COLO668 (cell line): Measurements from ENCODE around the gene APBA1.

ENCODE experiments used
- DNase-seq: peaks from one replicate; lab custom pipeline; 2025; ENCODE audit not compliant: unreplicated experiment; lab: John Stamatoyannopoulos, UW

Gene APBA1

DNA sequence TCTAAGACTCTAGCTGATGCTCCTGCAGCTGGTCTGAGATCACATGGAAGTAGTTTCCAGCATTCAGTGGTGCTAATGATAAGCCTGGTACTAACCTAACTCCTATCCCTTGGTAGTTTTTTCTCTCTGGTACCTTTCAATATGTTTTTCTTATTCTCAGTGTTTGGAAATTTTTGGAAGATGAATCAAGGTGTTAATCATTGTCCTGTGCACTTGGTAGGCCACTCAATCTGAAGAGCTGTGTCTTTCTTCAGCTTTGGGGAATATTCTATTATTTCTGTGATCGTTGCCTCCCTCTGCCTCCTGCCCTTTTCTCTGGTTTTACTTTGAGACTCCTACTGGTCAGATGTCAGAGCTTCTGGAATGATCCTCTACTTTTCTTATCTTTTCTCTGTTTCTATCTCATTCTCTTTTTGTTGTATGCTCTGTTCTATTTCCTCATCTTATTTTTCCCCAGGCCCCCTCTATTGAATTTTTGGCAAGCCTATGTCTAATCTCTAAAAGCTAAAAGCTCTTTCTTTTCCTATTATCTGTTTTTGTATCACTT, 136.8 kb downstream of the APBA1 start:
- no peak for DNase-seq

DNA sequence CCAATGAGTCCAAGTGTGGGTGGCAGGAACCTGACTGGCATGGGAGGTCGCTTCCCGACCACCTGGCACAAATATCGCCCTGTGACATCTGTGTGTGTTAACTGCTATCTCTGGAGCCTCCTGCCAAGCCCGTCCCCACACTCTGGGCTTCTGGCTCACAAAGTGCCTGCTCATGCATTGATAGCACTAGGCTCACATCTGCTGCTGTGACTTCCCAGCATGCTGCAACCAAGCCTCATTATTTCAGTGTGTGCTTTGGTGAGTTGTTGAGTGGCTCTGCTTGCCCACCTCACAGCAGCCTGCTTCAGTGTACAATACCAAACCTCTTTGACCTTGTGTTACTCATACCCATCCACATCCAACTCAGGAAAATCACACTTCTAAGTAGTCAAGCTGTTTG, 139.8 kb downstream of the APBA1 start:
- DNase-seq = no peak

DNA sequence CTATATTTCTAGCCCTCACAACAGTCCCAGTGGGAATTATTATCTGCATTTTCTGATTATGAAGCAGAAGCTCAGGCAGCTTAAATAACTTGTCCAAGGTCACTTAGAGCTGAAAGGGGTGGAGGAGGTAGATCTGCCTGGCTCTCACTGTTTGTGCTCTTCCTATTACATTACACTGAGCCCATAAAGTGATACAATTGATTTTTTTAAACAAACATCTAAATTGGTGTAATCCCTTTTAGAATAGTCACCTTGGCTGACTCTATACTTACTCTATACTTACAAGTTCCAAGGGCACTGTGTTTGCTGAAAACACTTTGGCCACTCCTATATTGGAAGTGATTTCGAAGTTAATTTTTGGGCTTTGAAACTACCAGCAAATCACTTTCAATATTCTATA, 144.7 kb downstream of the APBA1 start:
- DNase-seq = no peak

DNA sequence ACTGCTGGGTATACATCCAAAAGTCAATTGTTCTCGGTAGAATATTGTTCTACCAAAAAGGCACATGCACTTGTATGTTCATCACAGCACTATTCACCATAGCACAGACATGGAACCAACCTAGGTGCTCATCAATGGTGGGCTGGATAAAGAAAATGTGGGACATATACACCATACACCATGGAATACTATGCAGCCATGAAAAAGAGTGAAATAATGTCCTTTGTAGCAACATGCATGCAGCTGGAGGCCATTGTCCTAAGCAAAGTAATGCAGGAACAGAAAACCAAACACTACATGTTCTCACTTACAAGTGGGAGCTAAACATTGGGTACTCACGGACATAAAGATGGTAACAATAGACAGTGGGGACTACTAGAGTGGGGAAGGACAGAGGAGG, 145.5 kb downstream of the APBA1 start:
- no peak for DNase-seq

DNA sequence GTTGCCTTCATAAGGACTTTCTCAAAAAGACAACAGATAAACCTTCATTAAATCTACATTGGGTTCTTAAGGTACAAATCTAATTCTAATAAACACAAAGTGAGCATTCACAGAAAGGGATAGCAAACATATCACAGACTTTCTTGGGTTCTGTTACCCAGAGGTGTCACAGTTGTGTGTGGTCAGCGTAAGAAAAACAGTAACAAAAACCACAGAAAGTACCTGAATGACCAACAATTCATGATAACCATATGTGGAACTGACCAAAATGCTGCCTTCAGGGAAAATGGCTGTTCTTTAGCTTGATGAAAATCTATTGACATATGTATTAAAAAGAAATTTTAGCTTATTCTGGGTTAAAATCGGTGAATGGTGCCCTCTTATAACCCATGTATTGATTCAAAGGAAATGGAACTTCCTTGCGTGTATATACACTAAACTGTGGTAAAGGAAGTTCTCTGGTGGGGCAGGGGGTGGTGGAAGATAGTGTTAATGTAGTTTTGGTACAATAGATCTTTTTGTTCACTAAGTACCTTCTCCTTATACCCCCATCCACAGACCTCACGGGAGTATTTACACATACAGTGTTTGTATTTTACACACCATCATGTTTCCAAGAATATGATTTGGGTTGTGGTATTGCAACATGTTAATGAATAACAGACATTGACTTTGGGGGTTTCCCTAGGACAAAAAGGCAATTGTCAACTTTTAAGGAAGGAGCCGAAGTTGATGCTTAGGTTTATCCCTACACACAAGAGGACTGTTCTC, 152.5 kb downstream of the APBA1 start:
- no peak for DNase-seq

DNA sequence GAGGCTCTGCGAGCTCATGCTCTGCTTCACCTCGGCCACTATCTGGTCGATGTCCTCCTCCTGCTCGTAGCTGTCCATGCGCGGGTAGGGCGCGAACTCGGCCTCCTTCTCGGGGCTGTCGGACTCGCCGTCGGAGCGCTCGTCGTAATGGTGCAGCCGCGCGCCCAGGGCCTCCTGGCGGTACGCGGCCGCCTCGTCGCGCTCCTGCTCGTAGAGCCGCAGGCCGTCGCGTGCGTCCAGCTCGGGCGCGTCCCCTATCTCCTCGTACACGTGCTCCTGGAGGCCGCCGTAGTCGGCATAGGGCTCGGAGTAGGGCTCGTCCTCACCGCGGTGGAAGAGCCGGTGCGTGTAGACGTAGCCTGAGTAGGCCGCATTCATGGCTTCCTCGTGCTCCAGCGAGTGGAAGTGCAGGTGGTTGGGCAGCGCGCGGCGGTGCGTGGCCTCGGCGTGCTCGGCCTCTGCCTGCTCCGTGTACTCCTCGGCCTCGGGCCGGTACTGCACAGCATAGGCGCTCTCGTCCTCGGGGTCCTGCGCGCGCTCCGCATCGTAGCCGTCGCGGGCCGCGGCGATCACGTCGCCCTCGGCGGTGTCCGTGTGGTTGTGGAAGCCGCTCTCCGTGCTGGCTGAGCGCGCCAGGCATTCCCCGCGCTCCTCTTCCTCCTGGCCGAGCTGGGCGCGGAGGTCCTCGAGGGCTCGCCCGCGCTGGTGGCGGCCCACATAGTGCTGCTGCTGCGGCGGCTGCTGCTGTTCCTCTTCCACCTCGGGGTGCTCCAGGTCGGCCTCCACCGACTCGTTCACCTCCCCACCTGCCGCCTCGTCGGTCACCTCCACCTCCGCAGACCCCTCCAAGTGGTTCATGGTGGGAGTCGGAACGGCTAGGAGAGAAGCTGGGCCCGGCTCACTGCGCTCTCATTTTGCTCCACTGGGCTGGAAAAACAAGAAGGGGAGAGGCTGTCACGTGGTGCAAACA, 155.5 kb downstream of the APBA1 start:
- DNase-seq = no peak

DNA sequence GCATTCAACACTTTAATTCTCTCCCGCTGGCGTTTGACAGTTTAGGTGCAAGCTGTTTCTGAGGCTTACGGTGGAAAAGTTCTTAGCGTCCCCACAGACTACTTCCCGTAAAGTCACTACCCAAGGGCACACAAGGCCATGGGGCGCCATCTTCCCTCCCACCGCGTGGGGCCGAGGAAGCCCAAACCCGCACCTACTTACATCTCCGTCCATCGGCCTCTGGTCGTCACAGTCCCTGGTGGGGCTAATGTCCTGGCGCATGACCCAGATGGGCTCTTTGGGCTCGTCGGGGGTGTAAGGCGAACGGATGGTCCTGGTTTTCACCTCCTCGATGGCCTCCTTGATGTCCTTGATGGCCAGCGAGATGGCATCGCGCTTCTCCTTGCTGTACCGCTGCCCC, 156.4 kb downstream of the APBA1 start:
- no peak for DNase-seq

DNA sequence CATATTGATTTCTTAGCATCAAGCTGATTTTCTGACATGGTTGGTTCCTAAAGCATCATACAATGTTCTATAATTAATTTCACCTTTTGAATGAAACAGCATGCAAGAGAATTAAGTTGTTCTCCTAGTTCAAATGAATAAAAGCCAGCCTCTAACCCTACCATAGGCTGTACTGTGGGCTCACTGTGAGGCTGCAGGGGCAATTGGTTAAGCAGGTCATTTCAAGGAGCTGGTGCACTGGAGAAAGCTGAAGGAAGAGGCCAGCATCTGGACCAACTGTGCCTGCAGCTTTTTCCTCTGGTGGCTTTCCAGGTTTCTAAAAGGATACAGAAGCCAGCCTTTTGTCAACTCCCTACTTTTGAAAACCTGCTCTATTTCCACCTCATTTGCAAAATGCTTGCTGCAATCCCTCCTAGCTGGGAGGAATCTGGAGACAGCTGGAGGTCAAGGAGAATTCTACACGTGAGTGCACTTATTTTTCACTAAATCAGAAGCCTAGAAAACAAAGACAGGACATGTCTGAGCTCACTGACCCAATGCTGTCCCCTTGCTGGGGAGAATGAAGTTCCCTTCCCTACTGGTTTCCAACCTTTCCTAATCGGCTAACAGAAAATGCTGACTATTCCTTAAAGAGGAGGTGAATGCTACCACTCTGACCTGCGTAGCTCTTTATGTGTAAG, 158.9 kb downstream of the APBA1 start:
- DNase-seq = no peak

DNA sequence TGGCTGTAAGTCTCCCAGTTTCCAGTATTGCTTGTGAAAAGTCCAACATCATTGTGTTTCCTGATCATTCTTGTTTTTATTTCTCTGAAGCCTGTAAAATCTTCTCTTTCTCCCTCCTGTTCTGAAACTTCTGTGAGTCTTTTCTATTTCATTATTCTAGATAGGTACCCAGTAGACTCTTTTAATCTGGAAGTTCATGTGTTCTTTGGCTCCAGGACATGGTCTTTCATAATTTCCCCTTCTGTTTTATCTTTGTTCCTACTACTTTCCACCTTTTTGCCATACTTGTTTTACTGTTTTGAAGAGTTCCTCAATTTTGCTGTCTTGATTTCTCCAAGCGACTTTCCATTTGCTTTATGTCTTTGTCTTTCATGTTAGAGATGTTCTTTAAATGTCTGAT, 168.1 kb downstream of the APBA1 start:
- DNase-seq = no peak

DNA sequence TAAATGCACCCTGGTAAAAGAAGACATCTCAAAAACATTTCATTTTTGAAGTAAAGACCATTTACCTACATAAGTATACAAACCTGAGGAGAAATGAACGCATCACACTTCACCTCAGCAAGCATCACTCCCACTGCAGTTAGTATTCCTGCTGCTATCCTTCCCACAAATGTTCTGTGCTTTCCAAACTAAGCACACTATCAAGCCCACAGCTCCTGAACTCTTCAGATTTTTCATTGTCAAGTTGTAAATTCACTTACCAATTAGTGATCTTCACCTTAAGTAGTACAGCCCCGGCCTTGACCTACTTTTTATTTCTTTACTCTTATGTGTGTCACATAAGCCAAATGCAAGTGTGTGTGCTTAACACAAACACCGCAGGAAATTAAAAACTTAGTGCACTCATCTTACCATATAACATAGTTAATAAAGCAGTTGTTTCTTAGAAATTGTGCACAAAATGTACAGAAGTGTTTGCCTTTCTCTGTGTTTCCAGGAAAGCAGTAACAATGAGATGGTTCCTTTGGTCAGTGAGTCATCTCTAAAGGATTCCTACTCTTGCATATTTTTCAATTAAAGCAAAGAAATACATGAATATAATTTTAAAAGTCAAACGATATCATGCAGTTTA, 169.4 kb downstream of the APBA1 start:
- no peak for DNase-seq

DNA sequence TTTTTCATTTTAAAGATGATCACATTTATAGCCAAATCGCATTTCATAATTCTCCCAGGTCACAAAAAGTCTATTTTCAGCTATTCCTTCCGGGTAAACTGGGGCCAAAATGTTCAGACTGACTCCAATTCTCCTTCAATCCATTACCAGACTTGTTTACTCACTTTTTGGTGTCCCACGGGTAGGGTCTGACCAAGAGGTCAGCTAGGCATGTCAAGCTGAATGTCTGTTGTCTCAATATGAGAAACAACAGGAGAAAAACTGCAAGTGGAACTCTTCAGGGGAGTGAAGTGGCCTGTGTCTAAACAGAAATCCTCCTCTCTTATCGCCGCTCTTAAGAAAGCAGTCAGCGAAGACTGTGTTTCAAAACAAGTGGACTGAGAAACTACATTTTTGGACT, 171.3 kb downstream of the APBA1 start:
- no peak for DNase-seq

DNA sequence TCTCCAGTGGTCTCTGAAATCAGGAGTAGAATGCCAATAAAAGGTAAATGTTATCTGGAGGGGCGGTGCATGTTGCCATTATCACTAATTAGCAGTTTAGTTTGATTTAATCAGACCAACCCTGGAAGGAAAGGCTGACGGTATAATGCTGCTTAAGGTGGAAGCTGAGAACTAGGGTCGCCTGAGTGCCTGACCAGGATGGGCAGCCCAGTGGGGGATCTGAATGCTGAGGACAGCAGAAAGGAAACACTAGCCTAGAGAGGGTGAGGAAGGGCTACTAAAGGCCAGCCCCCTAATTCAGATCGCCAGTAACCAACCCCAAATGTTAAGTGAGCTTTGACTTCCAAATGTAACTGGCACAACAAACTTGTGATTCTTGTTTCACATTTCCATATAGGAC, 172.2 kb downstream of the APBA1 start:
- no peak for DNase-seq

DNA sequence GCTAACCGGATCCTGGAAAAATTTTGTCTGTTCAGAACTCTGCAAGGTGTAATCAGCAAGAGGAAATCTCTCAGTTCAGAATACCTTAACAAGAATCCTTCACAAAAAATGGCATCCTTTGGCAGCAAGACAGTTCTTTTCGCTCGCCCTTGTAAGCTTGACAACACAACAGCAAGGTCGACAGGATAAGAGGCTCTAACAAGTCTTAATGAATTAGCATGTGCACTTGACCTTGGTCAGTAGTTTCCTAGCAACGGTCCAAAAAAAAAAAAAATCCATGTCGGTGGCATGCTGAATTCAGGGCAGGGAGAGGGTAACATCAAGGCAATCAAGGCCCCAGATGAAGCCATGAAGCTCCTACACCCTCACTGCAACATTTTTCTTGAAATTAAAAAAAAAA, 172.8 kb downstream of the APBA1 start:
- no peak for DNase-seq

DNA sequence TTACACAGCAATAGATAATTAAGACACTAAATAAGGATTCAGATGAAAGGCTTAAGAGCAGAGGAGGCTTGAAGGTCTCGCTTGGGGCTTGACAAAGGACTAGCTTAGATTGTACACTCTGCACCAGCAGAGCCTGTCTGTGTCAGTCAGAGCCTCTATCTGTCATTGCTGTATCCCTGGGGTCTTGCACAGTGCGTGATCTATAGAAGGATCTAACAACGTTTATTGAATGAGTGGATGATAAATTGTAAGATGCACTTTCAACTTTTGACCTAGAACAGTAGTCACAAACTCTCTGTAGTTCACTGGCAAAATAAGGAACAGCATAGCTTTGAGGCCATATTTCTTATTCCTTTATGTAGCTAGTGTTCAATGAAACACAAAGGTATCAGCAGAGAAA, 173.7 kb downstream of the APBA1 start:
- no peak for DNase-seq

DNA sequence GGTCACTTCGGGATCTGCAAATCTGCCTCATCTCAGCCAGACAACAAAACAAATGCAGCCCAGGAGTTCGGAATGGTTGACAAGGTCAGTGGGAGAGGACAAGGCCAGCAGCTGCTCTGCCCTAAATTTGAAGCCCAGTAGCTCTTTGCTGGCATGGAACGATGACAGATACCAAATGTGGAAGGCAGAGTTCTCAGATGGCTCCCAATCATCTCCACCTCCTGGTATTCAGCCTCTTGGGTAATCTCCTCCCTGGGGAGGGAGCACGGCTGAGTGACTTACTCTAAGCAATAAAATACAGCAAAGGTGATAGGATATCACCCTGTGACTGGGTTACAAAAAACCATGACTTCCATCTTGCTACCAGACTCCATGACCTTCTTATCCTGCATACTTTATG, 174.4 kb downstream of the APBA1 start:
- no peak for DNase-seq

DNA sequence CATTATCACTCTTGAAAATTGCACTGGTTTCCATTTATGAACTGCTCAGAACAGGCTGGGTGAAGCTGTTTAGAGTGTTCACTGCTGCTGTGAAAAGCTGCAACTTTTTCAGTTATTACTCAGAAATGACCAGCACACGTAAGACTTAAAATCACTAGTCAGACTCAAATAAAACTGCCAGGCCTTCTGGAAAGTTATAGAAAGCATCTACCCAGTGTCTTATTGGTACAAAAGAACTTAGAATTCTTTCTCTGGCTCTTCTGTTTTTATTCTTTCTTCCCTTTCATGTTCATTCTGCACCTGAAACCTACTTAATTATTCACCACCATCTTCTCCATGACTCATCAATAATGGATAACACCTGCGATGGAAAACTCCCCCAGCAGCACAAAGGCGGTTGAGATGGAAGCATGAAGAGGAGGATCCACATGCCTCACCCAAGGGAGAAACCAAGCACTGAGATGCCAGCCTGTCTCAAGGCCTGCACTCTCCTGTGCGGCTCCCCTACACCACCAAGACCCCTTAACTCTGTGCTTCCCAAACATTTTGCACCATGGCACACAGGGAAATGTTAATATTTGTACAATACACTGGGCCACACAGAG, 175.2 kb downstream of the APBA1 start:
- peak; percentile 15 for DNase-seq

DNA sequence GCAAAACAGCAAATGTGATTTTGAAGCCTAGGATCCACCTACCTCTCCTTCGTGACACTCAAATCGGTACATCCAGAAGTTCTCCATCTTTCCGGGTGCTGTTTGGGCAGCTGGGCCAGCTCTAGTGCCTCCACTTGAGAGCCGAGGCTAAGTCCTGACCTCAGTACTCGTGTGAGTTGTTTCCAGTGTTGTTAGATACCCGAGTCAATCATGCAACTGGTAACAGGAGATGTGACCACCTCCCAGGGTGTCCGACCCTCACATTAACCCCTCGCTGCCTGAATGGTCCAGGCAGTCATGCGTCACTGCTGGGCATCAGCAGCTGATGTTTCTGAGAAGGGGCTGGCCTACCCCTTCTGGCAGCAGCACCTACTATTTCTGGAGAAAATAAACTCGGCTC, 176.9 kb downstream of the APBA1 start:
- DNase-seq = no peak

DNA sequence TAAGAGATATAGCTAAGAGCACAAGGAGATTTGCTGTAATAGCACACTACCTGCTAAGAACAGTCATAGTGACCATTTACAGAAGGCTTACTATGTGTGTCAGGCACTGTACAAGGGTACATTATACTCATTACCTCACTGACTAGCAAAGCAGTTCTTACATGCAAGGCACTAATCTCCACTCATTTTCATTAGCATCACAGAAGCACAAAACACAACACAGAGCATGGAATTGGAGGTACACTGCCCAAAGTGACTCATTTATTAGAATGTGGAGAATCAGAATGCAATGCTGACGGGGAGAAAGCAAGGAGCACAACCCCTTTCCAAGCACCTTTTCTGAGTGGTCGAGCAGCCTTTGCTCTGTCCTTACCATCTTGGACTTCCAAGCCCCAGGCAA, 177.4 kb downstream of the APBA1 start:
- DNase-seq = no peak

DNA sequence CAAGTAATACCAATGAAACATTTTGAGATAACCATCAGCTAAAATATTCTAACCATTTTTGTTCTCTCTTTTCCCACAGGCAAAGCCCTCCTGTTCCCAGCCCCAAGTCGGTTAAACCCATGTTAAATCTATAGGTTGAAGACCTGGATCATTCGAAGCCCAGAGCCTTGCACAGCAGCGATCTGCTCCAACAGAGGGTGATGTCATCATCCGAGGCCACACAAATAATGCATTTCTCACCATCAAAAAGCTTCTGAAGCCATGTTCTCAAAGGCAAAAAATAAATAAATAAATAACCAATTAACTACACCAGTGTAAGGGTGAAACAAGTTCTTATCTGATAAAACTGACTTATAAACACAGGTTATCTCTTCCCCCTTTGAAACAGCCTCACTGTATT, 178.0 kb downstream of the APBA1 start:
- no peak for DNase-seq

DNA sequence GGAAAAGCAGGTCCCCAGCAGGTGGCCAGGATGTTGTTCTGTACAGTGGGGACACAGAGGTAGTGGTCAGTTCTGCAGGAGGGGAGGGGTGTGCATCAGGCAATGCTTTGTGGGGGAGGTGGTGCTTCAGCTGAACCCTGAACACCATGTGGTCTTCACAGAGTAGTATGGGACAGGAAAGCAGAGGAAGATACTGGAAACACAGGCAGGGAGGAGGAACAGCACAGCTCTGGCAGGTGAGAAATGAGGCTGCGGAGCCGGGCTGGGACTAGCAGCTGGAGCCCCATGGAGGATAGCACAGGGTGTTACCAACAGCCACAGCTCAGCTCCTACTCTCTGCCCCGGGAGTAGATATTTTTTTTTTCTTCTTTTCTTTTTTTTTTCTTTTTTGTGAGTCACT, 185.7 kb downstream of the APBA1 start:
- no peak for DNase-seq

DNA sequence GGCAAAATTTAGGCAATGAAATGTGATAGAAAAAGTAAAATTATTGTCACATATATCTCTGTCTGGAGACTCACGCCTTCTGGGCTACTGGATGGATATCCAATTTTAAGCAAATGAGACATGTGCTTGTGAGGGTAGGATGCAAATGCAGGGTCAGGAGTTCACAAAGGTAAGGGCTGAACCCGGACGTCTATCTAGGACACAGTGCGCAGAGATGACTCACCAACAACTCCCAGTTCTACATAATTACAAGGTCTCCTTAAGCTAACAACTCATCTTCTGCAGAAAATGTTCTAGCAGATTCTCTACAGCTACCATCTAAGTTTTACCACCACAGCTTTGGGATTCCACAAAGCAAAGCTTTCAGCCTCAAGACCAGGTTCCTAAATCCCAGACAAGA, 186.7 kb downstream of the APBA1 start:
- no peak for DNase-seq
